MV-4-11 (cell line): ENCODE results near the gene HCRTR1.
A peak's percentile ranks its signal among the peaks of the same experiment; 100 is the strongest.

ENCODE experiments used
- DNase-seq: peaks from one replicate; lab custom pipeline; 2025; lab: John Stamatoyannopoulos, UW

The HCRTR1 gene

GRCh38 chr1:31626223-31627207, 9.0 kb downstream of the HCRTR1 start:
- DNase-seq, result peak; percentile 93

GRCh38 chr1:31627301-31627929, 9.9 kb downstream of the HCRTR1 start:
- DNase-seq, result no peak

GRCh38 chr1:31627930-31628559, 10.6 kb downstream of the HCRTR1 start:
- DNase-seq, result no peak

DNA sequence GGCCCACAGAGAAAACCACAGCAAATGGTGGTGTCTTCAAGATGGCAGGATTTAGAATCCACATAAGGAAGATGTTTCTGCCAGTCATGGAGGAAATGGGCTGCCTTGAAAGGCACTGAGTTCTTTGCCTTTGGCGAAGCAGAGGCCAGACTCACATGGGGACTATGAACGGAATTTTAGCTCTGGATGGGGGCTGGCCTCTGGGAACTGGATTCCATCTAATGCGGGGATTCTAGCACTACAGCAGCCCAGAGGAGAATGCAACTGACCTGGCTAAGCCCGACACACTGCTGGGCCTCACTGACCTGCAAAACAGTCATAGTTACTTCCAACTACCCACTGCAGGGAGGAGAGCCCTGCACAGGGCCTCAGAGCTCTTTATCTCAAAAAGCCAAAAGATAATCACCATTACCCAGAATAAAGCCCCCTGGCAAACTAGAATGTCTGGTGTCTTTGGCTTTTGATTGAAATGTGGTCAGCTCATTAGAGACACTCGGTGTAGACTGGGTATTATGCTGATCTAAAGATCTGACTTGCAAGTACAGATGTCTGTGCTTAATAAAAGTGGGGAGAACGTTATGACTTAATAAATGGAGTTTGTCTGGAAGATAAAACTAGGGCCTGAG, 11.6 kb downstream of the HCRTR1 start:
- DNase-seq, result no peak

- no peak for DNase-seq
These were observed 15.2 kb downstream of the HCRTR1 start for GRCh38 chr1:31632649-31633048.

- peak; percentile 12 for DNase-seq
These were observed 15.6 kb downstream of the HCRTR1 start for GRCh38 chr1:31633117-31633516.

DNA sequence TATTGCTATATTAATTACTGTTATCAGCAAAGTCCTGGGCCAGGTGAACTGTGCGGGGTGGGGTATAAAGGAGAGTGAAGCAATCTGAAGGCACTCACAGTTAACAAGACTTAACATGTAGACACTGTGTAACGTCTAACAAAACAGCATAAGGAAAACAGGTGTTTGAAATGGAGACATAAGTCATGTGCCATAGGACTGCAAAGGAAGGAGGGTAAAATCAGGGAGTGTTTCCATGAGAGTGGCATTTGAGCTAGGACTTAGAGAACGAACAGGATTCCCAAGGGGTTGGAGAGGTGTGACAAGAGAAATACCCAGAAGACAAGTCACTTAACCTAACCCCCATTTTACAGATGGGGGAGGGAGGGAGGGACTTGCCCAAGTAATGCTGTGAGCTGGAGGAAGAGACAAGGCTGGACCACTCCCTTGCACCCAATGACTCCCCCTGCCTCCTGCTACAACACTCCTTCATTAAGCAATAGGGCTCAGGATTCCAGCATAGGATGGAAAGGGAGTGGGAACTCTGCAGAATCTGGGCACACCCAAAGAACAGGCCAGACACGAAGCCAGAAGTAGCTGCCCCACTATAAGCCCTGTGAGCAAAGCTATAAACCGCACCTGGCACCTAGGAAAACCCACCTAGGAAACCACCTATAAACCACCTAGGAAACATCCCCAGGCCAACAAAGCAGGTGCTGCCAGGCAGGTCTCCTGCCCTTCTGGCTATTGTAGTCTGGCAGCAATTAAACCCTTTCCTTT, 20.6 kb downstream of the HCRTR1 start:
- no peak for DNase-seq

DNA sequence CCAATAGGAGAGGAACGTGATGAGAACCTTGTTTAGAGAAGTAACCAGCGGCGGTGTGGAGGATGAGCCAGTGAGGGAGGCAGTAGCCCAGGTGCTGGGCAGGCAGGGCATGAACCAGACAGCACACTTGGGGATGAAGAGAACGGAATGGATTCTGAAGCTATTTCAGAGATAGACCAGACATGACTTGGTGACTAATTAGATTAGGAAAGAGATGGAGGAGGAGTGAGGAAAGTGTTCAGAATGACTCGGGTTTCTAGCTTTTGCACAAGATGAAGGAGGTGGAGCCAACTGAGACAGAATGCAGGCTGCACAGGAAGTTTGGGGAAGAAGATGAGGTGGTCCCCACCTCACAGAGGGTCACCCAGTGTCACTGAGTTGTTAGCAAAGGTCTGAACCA, 22.1 kb downstream of the HCRTR1 start:
- DNase-seq, result peak; percentile 68

DNA sequence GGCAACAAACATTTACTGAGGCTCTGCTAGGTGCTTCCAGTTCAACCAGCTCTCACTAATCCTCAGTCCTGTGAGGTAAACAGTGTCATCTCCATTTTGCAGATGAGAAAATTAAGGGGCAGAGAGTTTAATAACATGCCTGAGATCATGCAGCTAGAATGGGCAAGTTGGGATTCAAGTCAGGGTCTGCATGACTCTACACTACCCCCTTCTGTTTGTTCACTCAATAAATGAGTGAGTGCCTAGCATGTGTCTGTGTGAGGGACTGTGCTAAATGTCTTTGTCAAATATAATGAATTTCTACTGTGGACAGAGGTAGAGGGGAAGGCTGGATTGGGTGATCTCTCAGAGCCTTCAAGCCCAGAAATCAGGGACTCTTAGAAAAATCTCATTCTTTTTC, 22.7 kb downstream of the HCRTR1 start:
- no peak for DNase-seq

GRCh38 chr1:31640964-31641363, 23.5 kb downstream of the HCRTR1 start:
- DNase-seq, result no peak

DNA sequence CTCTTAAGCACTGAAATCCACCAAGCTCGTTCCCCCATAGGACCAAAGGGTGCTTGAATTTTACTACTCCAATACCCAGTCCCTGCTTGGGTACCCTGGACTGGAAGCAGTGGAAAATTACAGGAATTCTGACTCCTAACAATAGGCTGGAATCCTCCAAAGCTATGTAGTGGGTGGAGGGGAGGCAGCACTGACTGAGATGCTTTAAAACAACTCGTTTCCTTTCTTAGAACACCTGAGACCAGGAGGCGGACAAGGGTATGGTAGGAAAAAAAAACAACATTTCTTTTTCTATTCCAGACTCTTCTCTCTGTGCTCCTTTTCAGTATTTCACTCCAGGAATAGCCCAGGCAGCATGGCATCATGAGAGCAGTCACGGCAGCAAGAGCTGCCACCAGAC, 24.9 kb downstream of the HCRTR1 start:
- DNase-seq, result no peak

DNA sequence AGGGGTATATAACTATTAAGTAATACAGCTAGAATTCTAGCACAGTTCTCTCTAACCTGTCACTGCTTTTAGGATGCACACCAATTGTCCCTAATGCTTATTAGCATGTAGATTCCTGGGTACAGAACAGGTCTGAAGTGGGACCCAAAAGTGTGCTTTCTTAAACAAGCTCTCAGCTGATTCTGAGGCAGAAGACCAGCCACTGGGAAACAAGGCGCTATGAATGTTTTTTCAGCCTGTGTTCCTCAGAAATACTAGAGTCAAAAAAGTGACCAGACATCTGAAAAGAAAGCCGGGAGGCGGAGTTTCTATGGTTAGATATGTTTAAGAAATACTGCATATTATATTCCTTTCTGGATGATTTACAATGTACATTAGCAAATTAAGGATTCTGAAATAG, 25.4 kb downstream of the HCRTR1 start:
- DNase-seq, result no peak

DNA sequence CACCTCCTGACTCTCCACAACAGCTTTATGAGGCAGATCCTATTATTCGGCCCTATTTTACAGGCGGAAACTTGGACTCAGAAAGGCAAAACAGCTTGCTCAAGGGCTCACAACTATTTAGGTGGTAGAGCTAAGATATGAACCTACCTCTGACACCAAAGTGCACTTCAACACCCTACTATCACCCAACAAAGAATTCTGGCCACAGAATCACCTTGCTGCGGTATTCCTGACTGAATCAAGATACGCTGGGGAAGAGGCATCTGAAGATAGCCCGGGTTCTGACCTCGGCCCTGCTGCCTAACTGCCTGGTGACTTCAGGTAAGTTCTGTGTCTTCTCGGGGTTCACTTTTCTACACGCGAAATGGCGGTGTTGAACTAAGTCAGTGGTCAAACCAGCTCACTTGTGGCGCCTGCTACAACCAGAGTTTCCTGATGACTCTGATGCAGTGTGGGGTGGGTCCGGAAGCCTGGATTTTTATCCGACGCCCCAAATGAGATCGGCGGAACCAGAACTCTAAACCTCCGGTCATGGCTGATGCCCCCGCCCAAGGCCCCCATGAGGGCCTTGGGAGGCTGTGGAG, 26.6 kb downstream of the HCRTR1 start:
- DNase-seq, result no peak

DNA sequence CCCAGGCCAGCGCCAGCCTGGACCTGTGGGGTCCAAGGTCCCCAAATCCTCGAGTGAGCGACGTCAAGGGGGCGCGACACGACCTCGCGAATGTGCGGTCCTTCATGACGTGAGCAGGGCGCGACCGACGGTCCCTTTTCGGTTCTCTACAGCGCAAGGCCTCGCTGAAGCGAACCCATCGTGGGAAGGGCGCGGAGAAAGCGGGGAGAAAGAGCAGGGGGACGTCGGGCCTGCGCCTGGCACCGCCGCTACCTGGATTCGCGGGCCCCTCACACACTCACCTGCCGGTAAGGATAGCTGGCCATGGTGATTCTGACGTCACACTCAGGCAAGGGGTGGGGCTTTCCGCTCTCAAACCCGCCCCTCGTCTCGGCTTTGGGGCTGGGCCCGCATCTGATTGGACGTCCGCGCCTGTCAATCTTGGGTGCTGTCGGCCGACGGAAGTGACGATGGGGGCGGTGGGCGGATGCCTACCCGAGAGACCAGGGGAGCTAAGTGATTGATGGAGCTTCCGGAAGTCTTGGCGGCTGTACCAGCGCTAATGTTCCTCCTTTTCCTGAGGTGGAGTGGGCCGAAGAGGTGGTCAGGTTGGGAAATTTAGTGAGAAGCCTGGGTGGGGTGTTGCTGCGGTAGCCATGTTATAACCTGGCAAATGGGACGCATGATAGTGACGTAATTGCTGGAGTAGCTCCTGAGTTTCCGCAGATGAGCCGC, 27.2 kb downstream of the HCRTR1 start, which contains the start of gene PEF1:
Gene PEF1, minus strand, starts transcription at position 317 of the 714 bp plus-strand sequence. Its CDS starts 12 bp downstream, at position 305.
- peak; percentile 97 for DNase-seq

DNA sequence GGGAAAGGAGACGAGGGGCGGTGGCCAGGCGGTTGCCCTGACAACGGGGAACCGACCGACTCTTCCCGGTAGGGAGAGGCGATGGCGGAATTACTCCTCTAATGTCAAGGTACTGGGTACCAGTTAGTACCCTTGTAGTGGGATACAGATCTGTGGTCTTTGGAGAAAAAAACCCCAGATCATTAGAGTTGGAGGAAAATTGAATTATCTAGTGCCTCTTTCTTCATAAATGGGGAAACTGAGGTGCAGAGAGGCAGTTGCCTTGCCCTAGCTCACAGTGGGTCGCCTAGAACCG, 27.7 kb downstream of the HCRTR1 start:
- DNase-seq, result no peak

GRCh38 chr1:31646259-31646960, 28.9 kb downstream of the HCRTR1 start:
- DNase-seq, result no peak

DNA sequence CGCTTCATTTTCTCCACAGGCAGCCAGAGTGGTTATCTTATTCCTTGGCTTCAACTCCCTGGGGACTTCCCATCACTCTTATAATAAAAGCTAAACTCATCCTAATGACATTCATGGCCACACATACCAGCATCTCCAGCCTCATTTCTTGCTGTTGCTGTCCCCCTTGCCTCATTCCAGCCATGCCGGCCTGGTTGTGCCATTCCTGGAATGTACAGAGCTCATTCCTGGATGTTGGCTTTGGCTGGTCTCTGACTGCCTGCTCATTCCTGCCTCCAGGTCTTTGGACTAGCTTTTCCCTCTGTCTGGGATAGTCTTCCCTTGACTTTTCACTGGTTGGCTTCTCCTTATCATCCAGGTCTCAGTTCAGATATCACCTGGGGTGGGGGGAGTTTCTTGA, 29.6 kb downstream of the HCRTR1 start:
- DNase-seq, result no peak

DNA sequence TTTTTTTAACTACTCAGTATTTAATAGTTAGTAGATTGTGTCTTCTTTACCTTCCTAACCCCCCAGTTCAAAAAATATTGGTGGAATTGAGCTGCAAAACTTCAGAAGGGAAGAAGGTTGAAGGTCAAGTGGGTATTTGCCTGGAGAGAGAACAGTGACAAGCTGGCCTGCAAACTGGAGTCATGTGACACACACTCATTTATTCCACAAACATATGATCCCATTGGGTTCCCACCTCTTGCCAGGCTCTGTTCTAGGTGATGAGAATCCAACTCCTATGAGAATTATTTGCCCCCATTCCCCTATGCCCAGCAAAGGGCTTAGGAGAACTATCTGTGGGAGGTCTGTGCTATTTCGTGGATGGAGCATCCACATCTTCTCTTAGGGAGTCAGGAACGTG, 30.7 kb downstream of the HCRTR1 start:
- no peak for DNase-seq

- no peak for DNase-seq
These were observed 31.3 kb downstream of the HCRTR1 start for GRCh38 chr1:31648641-31649357.
